SJSA1 (cell line): ENCODE data around the gene BRIX1. TPM values are rescaled to one million over a fixed set of nuclear protein-coding genes. Genes with fewer than 3 reads are reported as not detected.
"Not testable (repeated sequence)": the region's sequence is repeated elsewhere in the genome, so short reads cannot be mapped to it uniquely, and the experiment has no call there.

Experiments used
- DNase-seq, 2 experiments: peaks; one replicate each; pipeline ENCODE4 v3.0.0-alpha.2; 2015 to 2020; ENCODE audit warnings: low spot score in 2 of 2, low read depth in 1 of 2
- H3K27ac ChIP-seq: fragments of 250-450 bp; sonication (Bioruptor Pico); 2 replicates; pipeline ENCODE4 v1.5.1; 2020; ENCODE audit warnings: mild to moderate bottlenecking, moderate library complexity
- H3K27me3 ChIP-seq: fragments of 250-450 bp; sonication (Bioruptor Pico); replicated peaks from 2 replicates; pipeline ENCODE4 v1.5.1; 2020; ENCODE audit warnings: mild to moderate bottlenecking, moderate library complexity
- H3K36me3 ChIP-seq: fragments of 250-450 bp; sonication (Bioruptor Pico); 2 replicates; pipeline ENCODE4 v1.5.1; 2020; ENCODE audit warnings: mild to moderate bottlenecking
- H3K4me1 ChIP-seq: fragments of 250-450 bp; sonication (Bioruptor Pico); replicated peaks from 2 replicates; pipeline ENCODE4 v1.6.1; 2021; ENCODE audit warnings: mild to moderate bottlenecking
- H3K4me3 ChIP-seq: fragments of 250-450 bp; sonication (Bioruptor Pico); 2 replicates; pipeline ENCODE4 v1.5.1; 2020; ENCODE audit warnings: mild to moderate bottlenecking
- H3K9me3 ChIP-seq: fragments of 250-450 bp; sonication (Bioruptor Pico); replicated peaks from 2 replicates; pipeline ENCODE4 v1.5.1; 2020; ENCODE audit warnings: mild to moderate bottlenecking
- total RNA-seq: library from RNA; depleted of rRNA; stranded (reverse); fragments of >200 nt; shearing (Covaris generic); gene quantifications from 2 replicates; pipeline ENCODE4 v1.2.3, GENCODE V29; 2014

BRIX1 gene
- total RNA-seq, 1 experiment from 2014 or later = 81.5 TPM

DNA sequence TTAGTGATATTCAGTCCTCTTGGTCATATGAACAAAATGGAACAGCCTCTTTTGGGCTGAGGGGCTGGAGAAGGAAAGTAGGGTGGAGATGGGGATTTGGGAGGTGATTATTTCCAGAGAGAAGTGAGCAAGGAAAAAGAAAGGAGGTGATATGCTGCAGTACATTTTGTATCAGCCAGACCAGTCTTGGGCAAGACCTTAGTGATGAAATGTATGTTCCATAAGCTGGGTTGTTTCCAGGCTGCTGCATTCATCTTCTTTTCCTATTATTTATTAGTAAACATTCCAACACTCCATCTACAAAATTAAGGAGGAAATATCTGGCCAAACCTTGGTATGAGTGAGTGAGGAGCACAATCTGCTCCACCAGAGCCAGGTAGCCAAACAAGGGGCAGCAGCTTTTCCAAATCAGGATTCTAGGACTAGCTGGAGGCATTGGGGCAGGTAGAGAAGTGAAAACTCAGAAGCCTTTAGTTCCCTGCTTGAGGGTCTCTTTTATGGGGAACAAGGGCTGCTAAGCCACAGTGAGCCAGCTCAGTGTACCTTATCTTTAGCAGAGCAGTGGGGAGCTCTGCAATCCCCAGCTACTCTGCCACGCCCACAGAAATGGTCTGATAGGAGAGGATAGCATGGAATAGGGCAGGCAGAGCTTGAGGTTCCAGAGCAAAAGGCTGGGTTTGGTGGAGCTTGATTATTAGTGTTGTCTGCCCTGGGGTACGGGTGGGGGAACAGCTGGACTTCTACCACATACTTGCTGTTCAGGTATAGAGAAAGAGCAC is 19.7 kb upstream of the BRIX1 start:
- no peaks in the 10 kb centered on the region for H3K36me3 ChIP-seq
- no peak overlapping the region for H3K4me3 ChIP-seq
- no peaks in the 10 kb centered on the region for H3K4me1 ChIP-seq
- no peak for DNase-seq
- H3K27me3 ChIP-seq = peaks cover 11% of the 10 kb centered on the region; the same call in 1 of the 2 replicates
- no peaks in the 10 kb centered on the region for H3K9me3 ChIP-seq
- H3K27ac ChIP-seq = no peak overlapping the region

DNA sequence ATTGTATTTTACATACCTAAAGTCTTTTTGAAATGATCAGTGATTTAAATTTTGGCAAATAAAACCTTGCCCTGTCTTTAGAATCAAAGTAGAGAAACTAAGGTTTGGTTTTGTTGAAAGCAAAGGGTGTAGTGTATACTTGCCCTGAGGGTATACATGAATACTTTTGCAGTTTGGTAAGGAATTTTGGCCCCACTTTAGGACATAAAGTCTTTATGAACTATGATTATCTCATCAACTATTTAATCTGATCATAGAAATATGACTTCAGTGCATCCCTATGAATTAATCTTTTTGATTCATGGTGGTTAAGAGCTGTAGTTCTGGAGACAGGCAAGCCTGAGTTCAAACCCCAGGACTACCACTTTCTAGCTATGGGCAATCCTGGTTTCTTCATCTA is 17.9 kb upstream of the BRIX1 start:
- Histone ChIP-seq H3K36me3 (peaks cover 4% of the 10 kb centered on the region; the same call in 1 of the 2 replicates), H3K4me1 (no peaks in the 10 kb centered on the region), H3K27ac (no peak overlapping the region), H3K9me3 (no peaks in the 10 kb centered on the region), H3K4me3 (no peak overlapping the region), H3K27me3 (0 out of 2 replicates have a peak, but pooled peaks cover 3% of the 10 kb centered on the region)
- no peak for DNase-seq

DNA sequence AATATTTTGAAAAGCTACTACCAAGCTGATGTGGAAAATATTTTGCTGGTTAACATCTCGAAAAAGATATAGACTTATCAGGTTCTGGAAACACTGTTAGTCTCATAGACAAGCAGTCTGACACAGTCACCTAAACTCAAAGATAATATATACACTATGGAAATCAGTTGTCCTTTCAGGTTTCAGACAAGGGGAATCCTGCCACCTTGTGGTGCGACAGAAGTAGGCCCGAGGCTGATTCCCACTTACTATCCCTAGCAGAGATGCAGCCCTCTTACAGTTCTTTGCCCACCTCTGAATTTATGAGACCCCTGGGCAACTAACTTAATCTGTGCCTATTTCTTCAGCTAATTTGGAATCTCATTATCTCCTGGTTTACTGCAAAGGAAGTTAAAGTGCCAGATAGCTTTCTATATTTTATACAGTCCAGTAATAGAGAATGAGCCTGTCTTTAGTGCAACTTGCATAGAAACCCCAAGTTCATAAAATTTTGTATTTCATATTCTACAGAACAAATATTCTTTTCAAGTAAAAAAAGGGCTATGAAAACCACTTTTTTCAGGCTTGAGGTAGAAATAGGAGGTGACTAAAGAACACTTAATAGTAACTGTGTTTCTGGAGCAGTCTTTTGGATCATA is 17.1 kb upstream of the BRIX1 start:
- no peak overlapping the region for H3K4me3 ChIP-seq
- no peak overlapping the region for H3K27ac ChIP-seq
- H3K9me3 ChIP-seq = no peaks in the 10 kb centered on the region
- H3K27me3 ChIP-seq = 0 out of 2 replicates have a peak, but pooled peaks cover 3% of the 10 kb centered on the region
- H3K36me3 ChIP-seq = peaks cover 5% of the 10 kb centered on the region; the same call in 1 of the 2 replicates
- H3K4me1 ChIP-seq = no peaks in the 10 kb centered on the region
- peak; percentile 50 to 61 for DNase-seq

DNA sequence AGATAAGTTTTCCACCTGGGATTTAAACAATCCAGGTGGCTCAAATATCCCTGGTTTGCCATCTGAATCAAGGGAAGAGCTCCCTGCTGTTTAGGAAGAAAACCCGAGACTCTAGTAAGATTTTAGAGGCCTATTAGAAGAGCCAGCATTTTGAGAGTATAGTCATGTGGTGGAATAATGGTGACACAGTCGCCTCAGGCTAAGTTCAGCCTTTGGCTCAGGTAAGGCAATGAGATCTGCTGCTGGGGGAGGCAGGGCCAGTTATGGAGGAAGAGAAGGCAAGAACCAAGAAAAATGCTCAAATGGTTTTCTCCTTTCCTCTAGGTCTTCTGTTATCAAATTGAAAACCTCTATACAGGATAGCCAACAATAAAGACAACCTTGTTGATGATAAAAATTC is 16.4 kb upstream of the BRIX1 start:
- Histone ChIP-seq H3K9me3 (no peaks in the 10 kb centered on the region), H3K27me3 (no peaks in the 10 kb centered on the region), H3K27ac (no peak overlapping the region), H3K36me3 (peaks cover 5% of the 10 kb centered on the region; the same call in 1 of the 2 replicates), H3K4me1 (no peaks in the 10 kb centered on the region), H3K4me3 (no peak overlapping the region)
- DNase-seq = no peak

DNA sequence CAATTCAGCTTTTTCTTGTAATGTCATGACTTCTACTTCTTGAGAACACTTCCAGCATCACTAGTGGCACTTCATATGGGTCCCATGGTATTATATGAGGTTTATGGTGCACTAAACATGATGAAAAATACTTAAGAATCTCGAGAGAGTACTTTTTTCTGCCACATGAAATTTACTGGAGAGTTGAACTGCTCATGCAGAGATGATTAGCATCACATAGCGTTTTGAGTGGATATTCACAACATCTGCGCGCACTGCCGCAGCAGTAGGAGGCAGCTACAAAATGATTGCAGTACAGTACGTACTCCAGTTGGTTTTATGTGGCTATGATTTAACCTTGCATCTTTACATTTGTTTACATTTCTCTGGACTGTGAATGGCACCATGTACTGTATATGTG is 14.9 kb upstream of the BRIX1 start:
- no peak for DNase-seq
- Histone ChIP-seq H3K9me3 (no peaks in the 10 kb centered on the region), H3K36me3 (peaks cover 15% of the 10 kb centered on the region), H3K4me3 (no peak overlapping the region), H3K27ac (no peak overlapping the region), H3K27me3 (no peaks in the 10 kb centered on the region), H3K4me1 (no peaks in the 10 kb centered on the region)

DNA sequence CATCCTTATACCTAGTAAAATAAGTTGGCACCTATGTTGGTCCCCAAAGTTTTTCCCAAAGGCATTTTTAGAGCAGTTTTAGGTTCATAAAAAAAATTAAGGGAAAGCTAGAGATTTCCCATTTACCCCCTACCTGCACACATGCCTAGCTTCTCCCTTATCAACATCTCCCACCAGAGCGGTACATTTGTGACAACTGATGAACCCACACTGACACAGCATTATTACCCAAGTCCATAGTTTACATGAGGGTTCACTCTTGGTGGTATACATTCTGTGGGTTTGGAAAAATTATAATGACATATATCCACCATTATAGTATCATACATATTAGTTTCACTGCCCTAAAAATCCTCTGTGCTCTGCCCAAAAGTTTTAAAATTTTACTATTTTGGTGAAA is 12.3 kb upstream of the BRIX1 start:
- no peaks in the 10 kb centered on the region for H3K27me3 ChIP-seq
- H3K36me3 ChIP-seq = peaks cover 28% of the 10 kb centered on the region
- H3K4me3 ChIP-seq = no peak overlapping the region
- no peaks in the 10 kb centered on the region for H3K9me3 ChIP-seq
- no peak overlapping the region for H3K27ac ChIP-seq
- no peak for DNase-seq
- no peaks in the 10 kb centered on the region for H3K4me1 ChIP-seq

DNA sequence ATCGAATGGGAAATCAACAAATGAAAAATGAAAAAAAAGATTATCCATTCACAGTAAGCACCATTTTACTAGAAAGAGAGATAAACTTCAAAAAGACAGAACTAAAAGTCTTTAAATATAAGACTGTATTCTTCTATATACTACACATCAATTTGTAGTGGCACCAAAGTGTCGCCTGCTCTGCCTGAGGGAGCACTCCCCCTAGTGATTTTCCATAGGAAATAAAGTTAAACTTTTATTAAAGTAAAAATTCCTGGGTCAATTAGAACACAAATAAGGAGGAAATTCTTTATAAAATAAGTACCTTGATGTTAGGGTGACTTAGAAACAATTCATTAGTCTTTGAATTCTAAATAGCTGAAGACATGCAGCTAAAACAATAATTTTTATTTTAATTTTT is 9.9 kb upstream of the BRIX1 start:
- H3K36me3 ChIP-seq = peaks cover 50% of the 10 kb centered on the region
- no peak for DNase-seq
- no peak overlapping the region for H3K27ac ChIP-seq
- no peaks in the 10 kb centered on the region for H3K27me3 ChIP-seq
- H3K4me1 ChIP-seq = no peaks in the 10 kb centered on the region
- no peak overlapping the region for H3K4me3 ChIP-seq
- no peaks in the 10 kb centered on the region for H3K9me3 ChIP-seq

DNA sequence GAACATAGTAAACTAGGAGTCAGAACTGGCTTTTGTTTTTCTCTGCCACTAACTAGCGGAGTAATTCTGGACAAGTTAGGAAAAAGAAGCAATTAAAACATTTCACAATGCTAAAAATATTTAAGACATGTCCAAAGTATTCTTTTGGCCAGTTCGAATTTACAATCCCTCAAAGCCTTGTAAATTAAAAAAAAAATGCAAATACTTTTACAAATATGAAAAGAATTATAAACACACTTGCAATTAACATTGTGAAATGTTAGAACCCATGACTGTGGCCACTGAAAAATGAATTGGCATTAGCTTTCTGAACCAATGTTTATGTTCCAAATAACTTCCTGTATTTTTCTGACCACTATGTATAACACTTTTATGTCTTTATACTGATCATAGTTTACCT is 2.4 kb upstream of the BRIX1 start:
- Histone ChIP-seq H3K36me3 (peaks cover 77% of the 10 kb centered on the region), H3K27ac (peak overlapping the region; percentile 32), H3K9me3 (no peaks in the 10 kb centered on the region), H3K4me3 (no peak overlapping the region), H3K27me3 (no peaks in the 10 kb centered on the region), H3K4me1 (peaks cover 28% of the 10 kb centered on the region)
- peak in 1 of 2 experiments; percentile 52 for DNase-seq

DNA sequence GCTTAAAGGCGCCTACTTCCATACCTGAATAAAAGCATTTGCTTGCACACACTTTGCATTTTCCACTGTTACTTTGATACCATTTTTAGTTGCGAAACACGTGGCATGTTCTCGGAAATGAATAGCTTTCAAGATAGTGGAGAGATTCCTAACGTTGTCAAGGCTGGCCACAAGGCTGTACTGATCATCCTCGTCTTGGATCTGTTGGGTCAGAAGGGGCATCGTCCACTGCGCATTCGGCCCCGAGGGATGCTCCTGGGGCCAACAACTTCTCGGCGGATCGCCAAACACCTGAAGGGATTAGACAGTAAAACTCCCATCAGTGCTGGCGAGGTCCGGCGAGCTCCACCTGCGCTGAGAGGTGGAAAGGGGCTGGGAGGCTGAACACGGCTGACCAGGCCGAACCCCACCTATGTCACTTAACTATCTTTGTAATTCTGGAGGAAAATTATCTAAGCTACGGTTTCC is 806 bp upstream of the BRIX1 start:
- H3K27me3 ChIP-seq = no peaks in the 10 kb centered on the region
- peaks cover 28% of the 10 kb centered on the region for H3K4me1 ChIP-seq
- H3K4me3 ChIP-seq = peak overlapping the region; percentile 73
- H3K9me3 ChIP-seq = no peaks in the 10 kb centered on the region
- H3K27ac ChIP-seq = peak overlapping the region; percentile 62
- DNase-seq = no peak
- H3K36me3 ChIP-seq = peaks cover 72% of the 10 kb centered on the region

DNA sequence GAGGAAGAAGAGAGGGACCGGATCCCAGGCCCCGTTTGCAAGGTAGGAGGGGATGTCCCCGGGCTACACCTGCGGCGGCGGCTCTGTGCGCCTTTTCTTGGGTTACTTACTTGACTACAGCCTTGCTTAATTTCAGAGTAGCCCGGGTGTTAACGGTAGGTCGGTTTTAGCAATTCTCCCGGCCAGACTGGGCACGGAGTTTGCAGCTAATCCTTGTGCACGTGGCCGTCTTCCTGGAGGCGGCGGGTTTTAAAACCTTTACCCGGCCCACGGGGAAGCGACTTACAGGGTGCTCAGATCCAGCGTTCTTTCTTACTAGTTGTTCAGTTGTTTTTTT is 313 bp downstream of the BRIX1 start:
- Histone ChIP-seq H3K4me1 (peaks cover 33% of the 10 kb centered on the region), H3K27ac (peak overlapping the region; percentile 62), H3K27me3 (no peaks in the 10 kb centered on the region), H3K9me3 (no peaks in the 10 kb centered on the region), H3K4me3 (peak overlapping the region; percentile 73), H3K36me3 (peaks cover 71% of the 10 kb centered on the region)
- peak in 1 of 2 experiments; percentile 25 for DNase-seq

DNA sequence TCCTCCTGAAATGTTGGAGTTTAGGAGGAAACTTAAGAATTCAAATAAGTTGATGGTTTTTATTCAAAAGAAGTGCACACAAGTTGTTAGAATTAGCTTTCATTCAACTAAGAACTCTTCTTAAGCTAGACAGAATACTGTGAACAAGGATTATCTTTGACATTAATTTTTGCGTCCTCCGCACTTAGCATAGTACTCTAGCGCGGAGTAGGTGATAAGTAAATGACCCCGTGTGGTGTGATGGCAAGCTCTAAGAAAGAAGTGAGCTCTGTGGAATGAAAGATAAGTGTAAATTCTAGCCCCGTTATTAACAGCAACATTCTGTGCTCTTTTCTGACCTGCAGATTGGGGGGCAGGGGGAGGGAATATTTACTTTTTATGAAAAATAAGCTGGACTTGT is 1.0 kb downstream of the BRIX1 start:
- H3K36me3 ChIP-seq = peaks cover 71% of the 10 kb centered on the region
- no peak for DNase-seq
- H3K27me3 ChIP-seq = no peaks in the 10 kb centered on the region
- H3K4me3 ChIP-seq = peak overlapping the region; percentile 73
- peaks cover 33% of the 10 kb centered on the region for H3K4me1 ChIP-seq
- H3K27ac ChIP-seq = peak overlapping the region; percentile 8; the same call in 1 of the 2 replicates
- no peaks in the 10 kb centered on the region for H3K9me3 ChIP-seq

DNA sequence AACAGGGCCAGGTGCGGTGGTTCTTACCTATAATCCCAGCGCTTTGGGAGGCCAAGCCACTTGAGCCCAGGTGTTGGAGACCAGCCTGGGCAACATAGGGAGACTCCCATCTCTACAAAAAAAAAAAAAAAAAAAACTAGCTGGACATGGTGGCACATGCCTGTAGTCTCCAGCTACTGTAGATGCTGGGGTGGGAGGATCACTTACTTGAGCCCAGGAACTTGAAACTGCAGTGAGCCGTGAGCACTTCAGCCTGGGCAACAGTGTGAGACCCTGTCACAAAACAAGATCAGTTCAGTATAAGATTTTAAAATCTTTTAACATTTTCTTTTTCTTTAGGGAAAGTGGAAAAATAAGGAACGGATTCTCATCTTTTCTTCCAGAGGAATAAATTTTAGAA is 2.5 kb downstream of the BRIX1 start:
- peaks cover 27% of the 10 kb centered on the region for H3K4me1 ChIP-seq
- no peak overlapping the region for H3K27ac ChIP-seq
- H3K4me3 ChIP-seq = no peak overlapping the region
- H3K27me3 ChIP-seq = no peaks in the 10 kb centered on the region
- H3K9me3 ChIP-seq = no peaks in the 10 kb centered on the region
- no peak for DNase-seq
- H3K36me3 ChIP-seq = peaks cover 71% of the 10 kb centered on the region

DNA sequence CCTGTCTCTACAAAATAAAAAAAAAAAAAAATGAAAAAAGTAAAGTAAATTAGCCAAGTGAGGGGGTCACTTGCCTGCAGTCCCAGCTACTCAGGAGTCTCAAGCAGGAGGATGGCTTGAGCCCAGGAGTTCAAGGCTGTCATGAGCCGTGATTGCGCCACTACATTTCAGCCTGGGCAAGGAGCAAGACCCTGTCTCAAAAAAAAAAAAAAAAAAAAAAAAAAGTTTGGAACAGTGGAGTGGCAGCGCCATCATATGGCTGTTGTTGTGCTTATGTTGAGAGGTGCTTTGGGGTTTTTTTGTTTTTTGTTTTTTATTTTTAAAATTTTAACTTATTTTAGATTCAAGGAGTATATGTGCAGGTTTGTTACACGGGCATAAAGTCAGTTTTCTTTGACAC is 3.6 kb downstream of the BRIX1 start:
- no peaks in the 10 kb centered on the region for H3K27me3 ChIP-seq
- H3K36me3 ChIP-seq = peaks cover 73% of the 10 kb centered on the region
- no peak overlapping the region for H3K4me3 ChIP-seq
- no peak for DNase-seq
- H3K27ac ChIP-seq = no peak overlapping the region
- peaks cover 27% of the 10 kb centered on the region for H3K4me1 ChIP-seq
- H3K9me3 ChIP-seq = no peaks in the 10 kb centered on the region

DNA sequence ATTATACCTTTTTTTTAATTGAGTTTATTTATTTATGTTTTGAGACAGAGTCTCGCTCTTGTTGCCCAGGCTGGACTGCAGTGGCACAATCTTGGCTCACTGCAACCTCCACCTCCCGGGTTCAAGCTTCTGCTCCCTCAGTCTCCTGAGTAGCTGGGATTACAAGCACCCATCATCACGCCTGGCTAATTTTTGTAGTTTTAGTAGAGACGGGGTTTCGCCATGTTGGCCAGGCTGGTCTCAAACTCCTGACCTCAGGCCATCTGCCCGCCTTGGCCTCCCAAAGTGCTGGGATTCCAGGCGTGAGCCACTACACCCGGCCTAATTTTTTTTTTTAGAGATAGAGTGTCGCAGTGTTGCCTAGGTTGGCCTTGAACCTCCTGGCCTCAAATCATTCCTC is 7.7 kb downstream of the BRIX1 start:
- H3K27ac ChIP-seq = peak overlapping the region; percentile 18; the same call in 1 of the 2 replicates

More for the DNA sequence above, 7.7 kb downstream of the BRIX1 start:
- not testable (repeated sequence) for H3K27me3 ChIP-seq, H3K9me3 ChIP-seq, H3K4me3 ChIP-seq, DNase-seq
- Histone ChIP-seq H3K4me1 (peaks cover 29% of the 10 kb centered on the region), H3K36me3 (peaks cover 77% of the 10 kb centered on the region)
